ENCODE measurements around the gene MRTO4. TPM values are rescaled to one million over a fixed set of nuclear protein-coding genes. Genes with fewer than 3 reads are reported as not detected.

MRTO4 gene
- total RNA-seq, 2 experiments from 2014 or later = 60.0 to 66.0 TPM

- no peak overlapping the region for H3K27ac ChIP-seq (ENCODE audit: low read depth, low read length, poor library complexity, severe bottlenecking)
- BruUV-seq (replicated peaks) = no TSS peak
- H4K20me1 ChIP-seq (ENCODE audit: insufficient read depth, low read length) = no peaks in the 10 kb centered on the region
- DNase-seq (ENCODE audit: low spot score) = no peak
- no peaks in the 10 kb centered on the region for H3K4me1 ChIP-seq (ENCODE audit: insufficient read depth, low read length, poor library complexity, severe bottlenecking)
- H3K9me3 ChIP-seq (ENCODE audit: low read length) = no peaks in the 10 kb centered on the region
- ChIA-PET POLR2A (no interaction called here), CTCF (ENCODE audit: unreplicated experiment) (interaction anchor here (0.6 kb wide), 1 partner anchor 99 kb away, joined by 3 read pairs; no protein-coding TSS in a partner anchor)
- H3K79me2 ChIP-seq (ENCODE audit: insufficient read depth, low read depth, low read length) = peaks cover 4% of the 10 kb centered on the region; the same call in 1 of the 2 replicates
- H3K4me2 ChIP-seq (ENCODE audit: low read length) = no peak overlapping the region
- H3K9me2 ChIP-seq (ENCODE audit: insufficient read depth, low read length) = no peaks in the 10 kb centered on the region
- intact Hi-C loops (cut with micrococcal nuclease; ENCODE audit: unreplicated experiment) = no loop called here
- H3K36me3 ChIP-seq (ENCODE audit: insufficient read depth, low read length) = peaks cover 63% of the 10 kb centered on the region
- TF ChIP-seq EZH2phosphoT487 (IDR thresholded peaks at IDR 0.05; ENCODE audit: borderline replicate concordance, low read depth, low read length) (no peak), CTCF (conservative IDR thresholded peaks at IDR 0.05; ENCODE audit: low read length) (no peak)
- no peak overlapping the region for H2AFZ ChIP-seq (ENCODE audit: low read length)
- H3K4me3 ChIP-seq (ENCODE audit: low read depth, low read length, poor library complexity, severe bottlenecking) = no peak overlapping the region
Measured at GRCh38 chr1:19260211-19261138, 8.9 kb downstream of the MRTO4 start.

- H4K20me1 ChIP-seq (ENCODE audit: insufficient read depth, low read length) = no peaks in the 10 kb centered on the region
- no TSS peak for BruUV-seq (replicated peaks)
- no peaks in the 10 kb centered on the region for H3K9me3 ChIP-seq (ENCODE audit: low read length)
- no peak for DNase-seq (ENCODE audit: low spot score)
- POLR2A ChIA-PET = interaction anchor here (0.6 kb wide), 1 partner anchor 17 kb away, joined by 3 read pairs; no protein-coding TSS in a partner anchor
- H3K9me2 ChIP-seq (ENCODE audit: insufficient read depth, low read length) = no peaks in the 10 kb centered on the region
- H3K4me2 ChIP-seq (ENCODE audit: low read length) = no peak overlapping the region
- peaks cover 47% of the 10 kb centered on the region for H3K36me3 ChIP-seq (ENCODE audit: insufficient read depth, low read length)
- H3K27ac ChIP-seq (ENCODE audit: low read depth, low read length, poor library complexity, severe bottlenecking) = no peak overlapping the region
- CTCF ChIA-PET (ENCODE audit: unreplicated experiment) = no interaction called here
- H3K79me2 ChIP-seq (ENCODE audit: insufficient read depth, low read depth, low read length) = no peaks in the 10 kb centered on the region
- no peak overlapping the region for H3K4me3 ChIP-seq (ENCODE audit: low read depth, low read length, poor library complexity, severe bottlenecking)
- intact Hi-C loops (cut with micrococcal nuclease; ENCODE audit: unreplicated experiment) = no loop called here
- H3K4me1 ChIP-seq (ENCODE audit: insufficient read depth, low read length, poor library complexity, severe bottlenecking) = no peaks in the 10 kb centered on the region
- H2AFZ ChIP-seq (ENCODE audit: low read length) = no peak overlapping the region
- TF ChIP-seq CTCF (conservative IDR thresholded peaks at IDR 0.05; ENCODE audit: low read length) (no peak), EZH2phosphoT487 (IDR thresholded peaks at IDR 0.05; ENCODE audit: borderline replicate concordance, low read depth, low read length) (no peak)
Measured at GRCh38 chr1:19262047-19262446, 10.4 kb downstream of the MRTO4 start.

- intact Hi-C loops (cut with micrococcal nuclease; ENCODE audit: unreplicated experiment) = no loop called here
- DNase-seq (ENCODE audit: low spot score) = no peak
- H2AFZ ChIP-seq (ENCODE audit: low read length) = no peak overlapping the region
- H3K9me2 ChIP-seq (ENCODE audit: insufficient read depth, low read length) = no peaks in the 10 kb centered on the region
- CTCF ChIA-PET (ENCODE audit: unreplicated experiment) = no interaction called here
- no peak overlapping the region for H3K4me3 ChIP-seq (ENCODE audit: low read depth, low read length, poor library complexity, severe bottlenecking)
- H4K20me1 ChIP-seq (ENCODE audit: insufficient read depth, low read length) = no peaks in the 10 kb centered on the region
- POLR2A ChIA-PET = interaction anchor here (0.6 kb wide), 1 partner anchor 18 kb away, joined by 3 read pairs; no protein-coding TSS in a partner anchor
- no peak overlapping the region for H3K4me2 ChIP-seq (ENCODE audit: low read length)
- BruUV-seq (replicated peaks) = no TSS peak
- H3K4me1 ChIP-seq (ENCODE audit: insufficient read depth, low read length, poor library complexity, severe bottlenecking) = no peaks in the 10 kb centered on the region
- no peaks in the 10 kb centered on the region for H3K79me2 ChIP-seq (ENCODE audit: insufficient read depth, low read depth, low read length)
- peaks cover 40% of the 10 kb centered on the region for H3K36me3 ChIP-seq (ENCODE audit: insufficient read depth, low read length)
- no peaks in the 10 kb centered on the region for H3K9me3 ChIP-seq (ENCODE audit: low read length)
- TF ChIP-seq EZH2phosphoT487 (IDR thresholded peaks at IDR 0.05; ENCODE audit: borderline replicate concordance, low read depth, low read length) (no peak), CTCF (conservative IDR thresholded peaks at IDR 0.05; ENCODE audit: low read length) (no peak)
- H3K27ac ChIP-seq (ENCODE audit: low read depth, low read length, poor library complexity, severe bottlenecking) = no peak overlapping the region
Measured at GRCh38 chr1:19262744-19263143, 11.1 kb downstream of the MRTO4 start.
